ENCODE data around the gene ASXL1.
"Not testable (repeated sequence)": the region's sequence is repeated elsewhere in the genome, so short reads cannot be mapped to it uniquely, and the experiment has no call there.

Gene ASXL1

DNA sequence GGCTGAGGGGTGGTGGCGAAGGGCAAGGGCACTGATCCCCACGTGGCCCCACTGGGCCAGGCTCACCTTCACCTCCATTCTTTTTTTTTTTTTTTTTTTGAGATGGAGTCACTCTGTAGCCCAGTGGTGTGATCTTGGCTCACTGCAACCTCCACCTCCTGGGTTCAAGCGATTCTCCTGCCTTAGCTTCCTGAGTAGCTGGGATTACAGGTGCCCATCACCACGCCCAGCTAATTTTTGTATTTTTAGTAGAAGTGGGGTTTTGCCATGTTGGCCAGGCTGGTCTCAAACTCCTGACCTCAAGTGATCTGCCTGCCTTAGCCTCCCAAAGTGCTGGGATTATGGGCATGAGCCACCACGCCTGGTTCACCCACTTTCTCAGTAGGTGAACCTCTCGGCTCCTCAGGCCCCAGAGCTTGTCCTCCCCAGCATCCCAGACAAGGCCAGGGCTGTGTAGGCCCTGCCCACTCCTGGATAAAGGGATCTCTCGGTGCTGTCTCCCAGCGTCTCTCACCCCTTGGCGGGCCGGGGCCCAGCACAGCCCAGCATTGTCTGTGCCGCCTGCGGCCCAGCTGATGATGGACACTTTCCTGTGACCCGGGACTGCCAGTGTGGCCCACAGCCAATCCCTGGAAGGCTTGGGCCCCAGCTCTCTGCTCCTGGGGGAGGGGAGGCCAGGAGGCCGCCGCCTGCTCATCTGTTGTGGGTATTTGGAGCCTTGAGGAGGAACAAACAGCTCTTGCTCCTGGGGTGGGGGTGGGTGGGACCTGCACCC, 108.0 kb downstream of the ASXL1 start:
- DNase-seq (ENCODE audit: low read depth) = not testable (repeated sequence)

DNA sequence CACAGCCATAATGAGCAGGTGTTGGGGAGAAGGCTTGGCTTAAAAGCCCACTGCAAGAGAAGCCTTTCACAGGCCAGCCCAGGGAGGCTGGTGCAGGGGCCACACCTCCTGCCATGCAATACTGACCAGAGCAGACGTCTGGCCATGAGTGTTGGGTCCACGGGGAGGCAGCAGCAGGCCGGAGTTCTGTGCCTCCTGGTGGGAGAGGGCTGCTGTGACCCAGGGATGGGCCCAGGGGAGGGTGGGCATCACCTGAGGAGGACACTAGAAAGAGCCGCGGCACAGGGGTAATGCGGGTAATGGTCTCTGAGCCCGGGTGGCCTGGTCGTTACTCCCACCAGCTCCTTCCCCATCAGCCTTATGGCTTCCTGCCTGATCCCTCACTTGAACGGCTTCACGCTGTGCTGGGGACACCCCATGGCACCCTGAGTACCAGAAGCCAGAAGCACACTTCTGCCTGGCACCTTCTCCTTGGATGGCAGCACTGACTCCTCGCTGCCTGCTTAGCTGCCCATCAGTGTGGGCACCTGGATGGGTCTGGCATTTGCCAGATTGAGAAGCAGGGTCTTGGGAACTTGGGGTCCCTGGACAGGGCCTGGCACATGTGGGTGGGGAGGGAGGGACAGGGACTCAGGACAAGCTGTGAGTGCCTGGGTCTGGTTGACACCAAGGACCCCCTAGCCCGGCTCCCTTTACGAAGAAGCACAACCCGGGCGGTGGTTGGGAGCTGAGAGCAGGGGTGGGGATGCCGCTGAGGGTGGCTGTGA, 108.8 kb downstream of the ASXL1 start:
- no peak for DNase-seq (ENCODE audit: low read depth)

DNA sequence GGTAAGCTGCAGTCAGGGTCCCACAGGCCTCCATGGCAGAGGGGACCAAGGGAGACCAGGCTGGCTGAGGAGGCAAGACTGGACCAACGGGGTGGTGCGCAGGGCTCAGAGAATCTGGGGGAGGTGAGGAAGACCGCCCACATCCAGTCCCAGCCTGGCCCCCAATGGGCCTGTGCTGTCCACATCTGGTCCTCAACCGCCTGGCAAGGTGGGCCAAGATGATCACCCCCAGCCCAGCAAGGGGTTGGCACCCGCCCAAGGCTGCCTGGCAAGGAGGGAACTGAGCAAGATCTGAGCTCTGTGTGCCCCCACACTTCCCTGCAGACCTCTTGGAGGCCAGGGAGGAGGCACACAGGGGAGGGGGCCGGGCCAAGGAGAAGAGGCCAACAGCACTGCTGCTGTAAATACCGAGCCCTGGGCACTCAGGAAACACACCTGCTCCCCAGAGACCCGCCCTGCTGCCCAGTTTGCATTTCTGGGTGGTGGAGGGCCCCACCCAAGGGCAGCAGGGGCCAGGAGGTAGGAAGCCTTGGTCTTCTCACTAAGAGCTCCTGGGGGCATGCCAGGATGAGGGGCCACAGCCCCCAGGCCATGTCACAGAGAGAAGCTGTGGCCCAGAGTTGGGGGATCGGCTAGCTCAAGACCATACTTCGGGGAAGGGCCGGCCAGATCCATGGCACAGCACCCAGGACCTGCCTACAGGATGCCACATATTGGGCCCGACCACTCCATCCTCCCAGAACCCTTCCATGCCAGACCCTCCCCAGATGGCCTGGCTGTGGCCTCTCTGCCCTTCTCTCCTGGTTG, 109.6 kb downstream of the ASXL1 start:
- DNase-seq (ENCODE audit: low read depth) = no peak

DNA sequence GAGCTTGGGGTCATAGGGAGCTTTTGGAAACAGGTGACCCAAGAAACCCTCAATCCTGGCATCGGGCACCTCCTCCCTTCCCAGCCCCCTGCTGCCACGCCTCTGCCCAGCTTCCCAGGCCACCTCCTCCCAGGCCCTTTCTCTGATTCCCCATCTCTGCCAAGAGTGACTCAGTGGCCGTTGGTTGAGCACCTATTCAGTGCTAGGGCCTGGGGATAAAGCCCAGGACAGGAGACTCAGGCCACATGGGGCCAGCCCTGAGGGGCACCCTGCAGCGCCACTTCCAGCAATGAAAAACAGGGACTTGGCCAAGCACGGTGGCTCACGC, 110.1 kb downstream of the ASXL1 start:
- DNase-seq (ENCODE audit: low read depth) = no peak

DNA sequence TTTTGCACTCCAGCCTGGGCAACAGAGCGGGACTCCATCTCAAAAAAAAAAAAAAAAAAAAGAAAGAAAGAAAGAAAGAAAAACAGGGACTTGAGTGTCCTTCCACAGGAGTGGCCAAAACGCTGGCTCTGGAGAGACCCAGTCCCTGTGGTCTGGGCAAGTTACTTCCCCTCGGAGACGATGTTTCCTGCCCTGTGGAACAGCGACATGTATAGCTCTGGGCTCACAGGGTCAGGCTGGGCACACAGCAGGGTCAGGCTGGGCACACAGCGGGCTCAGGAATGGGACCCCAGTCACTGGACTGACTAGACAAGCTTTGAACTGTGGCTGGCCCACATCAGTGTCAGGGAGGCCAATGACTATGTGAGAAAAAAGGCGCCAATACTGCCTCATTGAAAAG, 110.7 kb downstream of the ASXL1 start:
- no peak for DNase-seq (ENCODE audit: low read depth)

DNA sequence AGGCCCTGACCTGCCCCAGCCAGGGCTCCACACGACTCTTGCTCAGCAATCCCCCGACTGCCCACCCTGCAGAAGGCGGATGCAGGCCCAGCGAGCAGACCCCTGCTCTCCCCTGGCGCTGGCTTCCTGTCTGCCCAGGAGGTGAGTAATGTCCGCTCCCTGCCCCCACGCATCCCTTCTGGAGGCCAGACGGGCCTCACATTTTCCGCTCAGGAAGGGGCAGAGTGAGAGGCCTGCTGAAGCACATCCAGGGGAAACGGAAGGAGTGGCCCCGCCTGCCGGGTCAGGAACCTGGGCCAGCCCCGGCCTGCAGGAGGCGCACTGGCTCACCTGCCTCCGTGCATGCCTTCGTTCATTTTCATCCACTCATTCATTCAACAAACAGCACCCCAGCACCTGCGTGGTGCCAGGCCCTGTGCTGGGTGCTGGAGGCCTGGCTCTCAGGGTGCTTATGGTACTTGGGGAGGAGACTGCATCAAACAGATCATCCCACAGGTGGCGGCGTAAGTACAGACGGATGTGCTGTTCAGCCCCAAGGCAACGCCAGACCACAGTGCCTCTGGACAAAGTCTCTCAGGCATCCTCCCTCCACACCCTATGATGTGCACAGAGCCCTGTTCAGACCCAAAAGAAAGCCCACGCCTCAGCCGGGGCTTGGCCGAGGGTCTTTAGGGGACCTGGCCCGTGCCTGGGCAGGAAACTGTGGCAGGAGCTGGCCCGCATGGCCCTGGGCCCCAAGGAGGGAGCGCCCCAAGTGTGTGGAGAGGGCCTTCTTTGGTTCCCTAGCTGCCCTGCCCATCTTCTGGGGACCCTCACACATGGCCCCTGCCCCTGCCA, 112.1 kb downstream of the ASXL1 start:
- DNase-seq (ENCODE audit: low read depth) = no peak

DNA sequence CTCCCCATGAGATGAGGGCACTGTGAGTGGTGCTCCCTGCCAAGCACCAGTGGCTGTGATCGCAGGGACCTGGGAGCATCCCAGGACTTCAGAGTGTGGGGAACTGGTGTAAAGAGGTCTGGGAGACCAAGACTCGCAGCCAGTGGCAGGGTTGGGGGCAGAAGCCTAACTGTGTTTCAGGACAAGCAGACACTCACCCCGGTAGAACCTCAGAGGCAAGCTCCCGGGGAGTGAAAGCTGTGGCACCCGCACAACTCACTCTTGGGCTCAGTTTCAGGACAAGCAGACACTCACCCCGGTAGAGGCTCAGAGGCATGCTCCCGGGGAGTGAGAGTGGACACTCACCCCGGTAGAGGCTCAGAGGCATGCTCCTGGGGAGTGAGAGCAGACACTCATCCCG, 112.8 kb downstream of the ASXL1 start:
- no peak for DNase-seq (ENCODE audit: low read depth)

DNA sequence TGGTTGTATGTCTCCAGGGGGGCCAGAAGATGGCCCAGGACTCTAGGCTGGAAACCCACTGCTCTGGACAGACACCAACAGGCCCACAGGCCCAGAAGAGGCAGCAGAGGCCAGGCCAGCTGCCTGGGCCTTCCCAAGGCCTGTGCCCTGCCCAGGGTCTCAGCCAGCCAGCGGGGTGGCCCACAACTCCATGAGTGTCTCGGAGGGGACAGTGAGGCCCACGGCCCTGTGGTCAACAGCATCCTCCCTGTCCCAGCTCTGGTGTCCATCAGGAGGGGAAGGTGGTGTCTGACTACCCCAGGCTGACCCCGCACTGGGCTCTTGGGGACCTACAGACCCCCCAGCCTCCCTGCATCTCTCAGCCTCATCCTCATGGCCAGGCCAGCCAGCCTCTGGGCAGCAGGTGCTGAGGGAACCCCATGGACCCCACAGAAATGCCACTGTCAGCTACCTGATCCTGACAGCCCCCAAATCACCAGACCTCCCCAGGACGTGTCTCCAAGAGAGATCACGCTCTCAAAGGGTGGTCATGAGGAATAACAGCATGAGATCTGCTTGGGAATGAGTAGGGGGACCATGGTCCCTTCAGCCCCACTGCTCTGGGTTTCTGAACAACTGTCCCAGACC, 114.6 kb downstream of the ASXL1 start:
- no peak for DNase-seq (ENCODE audit: low read depth)

DNA sequence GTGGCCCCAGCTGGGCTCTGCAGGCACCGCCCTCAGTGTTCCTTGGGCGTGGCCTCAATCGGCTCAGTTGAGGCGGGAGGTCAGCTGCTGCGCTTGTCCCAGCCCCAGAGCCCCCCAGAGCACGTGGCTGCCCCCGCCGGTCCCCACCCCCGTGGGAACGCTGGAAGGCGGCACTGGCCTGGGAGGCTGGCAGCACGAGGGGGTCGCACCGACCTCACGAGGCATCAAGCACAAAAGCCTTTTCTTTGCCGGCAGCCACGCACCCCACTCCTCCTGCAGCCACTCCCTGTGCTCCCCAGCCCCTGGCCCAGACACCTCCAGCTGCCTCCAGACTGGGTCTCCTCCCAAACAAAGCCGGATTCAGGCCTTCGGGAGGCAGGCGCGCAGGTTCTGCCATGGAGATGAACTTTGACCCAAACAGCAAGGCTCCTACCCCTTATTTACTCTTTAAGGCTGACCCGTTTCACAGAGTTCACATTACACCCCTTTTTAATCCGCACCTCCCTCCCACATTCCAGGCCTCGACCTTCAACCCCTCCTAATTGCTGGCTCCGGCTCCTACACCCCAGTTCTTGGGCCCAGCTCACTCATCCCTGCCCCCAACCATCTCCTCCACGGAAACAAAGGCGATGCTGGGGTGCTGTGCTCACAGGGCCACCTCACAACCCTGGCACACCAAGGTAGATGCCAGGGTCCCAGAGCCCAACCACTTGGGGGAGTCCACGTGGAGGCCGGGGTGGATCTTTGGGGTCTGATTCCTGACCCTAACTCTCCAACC, 115.3 kb downstream of the ASXL1 start:
- no peak for DNase-seq (ENCODE audit: low read depth)

DNA sequence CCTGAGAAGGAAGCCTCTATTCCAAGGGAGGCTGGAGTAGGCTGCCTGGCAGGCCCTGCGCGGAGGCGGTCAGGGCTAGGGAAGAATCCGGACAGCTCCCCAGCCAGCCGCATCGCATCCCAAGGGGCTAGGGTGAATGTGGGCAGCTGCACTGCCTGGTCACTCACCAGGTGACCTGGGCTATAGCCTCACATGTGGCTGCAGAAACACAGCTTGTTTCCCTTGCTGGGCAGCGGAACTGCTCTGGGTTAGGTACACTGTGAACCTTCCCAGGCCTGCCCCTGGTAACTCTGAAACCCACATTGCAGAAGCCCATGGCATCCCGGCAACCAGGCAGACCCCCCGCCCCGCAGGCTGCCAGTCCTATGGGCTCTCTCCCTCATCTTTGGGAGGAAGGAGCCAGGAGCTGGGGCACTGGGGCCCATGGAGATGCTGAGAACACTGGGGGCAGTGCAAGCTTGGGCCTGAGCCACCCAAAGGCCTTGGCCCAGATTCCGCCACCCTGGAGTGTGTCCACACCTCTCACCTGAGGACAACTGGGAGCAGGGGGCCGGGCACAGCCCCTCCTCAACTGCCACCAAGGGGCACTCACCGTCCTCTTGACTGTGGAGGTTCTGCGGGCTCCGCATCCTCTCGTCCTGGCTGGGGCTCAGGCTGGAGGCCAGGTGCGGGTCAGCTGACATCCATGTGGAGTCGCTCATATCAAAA, 116.0 kb downstream of the ASXL1 start:
- no peak for DNase-seq (ENCODE audit: low read depth)

DNA sequence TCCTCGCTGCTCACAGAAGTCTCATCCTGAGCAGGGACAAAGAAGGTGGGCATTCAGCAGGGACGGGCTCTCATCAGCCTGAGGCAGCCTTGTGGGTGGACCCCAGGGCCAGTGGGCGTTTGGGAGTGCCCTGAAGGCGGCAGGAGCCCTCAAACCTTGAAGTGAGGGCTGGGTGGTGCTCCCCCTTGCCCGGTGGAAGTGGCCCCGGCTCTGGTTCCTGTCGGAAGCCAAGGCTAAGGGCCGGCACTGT, 116.5 kb downstream of the ASXL1 start:
- DNase-seq (ENCODE audit: low read depth) = no peak

DNA sequence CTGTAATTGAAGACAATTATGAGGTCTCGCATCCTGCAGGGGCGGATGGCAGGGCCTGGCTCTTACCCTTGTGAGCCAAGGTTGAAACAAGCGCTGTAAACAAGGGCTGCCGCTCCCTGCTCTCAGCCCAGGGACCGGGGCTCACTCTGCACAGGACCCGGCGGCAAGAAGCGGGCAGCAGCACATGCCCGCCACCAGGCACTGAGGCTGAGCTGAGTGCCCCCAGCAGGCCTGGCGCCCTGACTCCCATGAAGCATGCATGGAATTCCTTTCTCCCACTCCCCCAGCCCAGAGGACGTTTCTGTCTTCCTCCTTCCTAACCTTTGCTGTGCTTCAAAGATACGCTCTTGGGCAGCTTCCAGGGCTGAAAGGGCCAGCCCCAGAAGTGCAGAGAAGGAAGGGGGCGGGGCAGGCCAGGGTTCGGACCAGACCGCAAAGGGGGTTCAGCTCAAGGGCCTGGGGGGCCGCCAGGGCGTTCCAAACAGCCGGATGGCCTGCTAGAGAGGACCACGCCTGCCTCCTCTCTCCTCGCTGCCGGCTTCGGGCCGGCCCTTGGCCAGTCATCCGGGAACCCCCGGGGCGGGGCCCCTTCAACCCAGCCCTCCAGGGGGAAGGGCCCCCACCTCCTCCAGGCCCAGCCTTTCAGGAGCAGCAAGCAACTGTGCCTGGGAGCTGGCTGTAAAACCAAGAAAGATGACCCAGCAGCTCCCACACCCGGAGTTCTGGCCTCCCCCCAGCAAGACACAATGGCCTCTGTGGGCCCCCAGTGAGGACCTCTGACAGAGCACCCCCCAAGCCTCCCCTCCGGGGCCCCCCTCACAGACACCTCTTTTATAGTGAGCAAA, 117.1 kb downstream of the ASXL1 start:
- no peak for DNase-seq (ENCODE audit: low read depth)

DNA sequence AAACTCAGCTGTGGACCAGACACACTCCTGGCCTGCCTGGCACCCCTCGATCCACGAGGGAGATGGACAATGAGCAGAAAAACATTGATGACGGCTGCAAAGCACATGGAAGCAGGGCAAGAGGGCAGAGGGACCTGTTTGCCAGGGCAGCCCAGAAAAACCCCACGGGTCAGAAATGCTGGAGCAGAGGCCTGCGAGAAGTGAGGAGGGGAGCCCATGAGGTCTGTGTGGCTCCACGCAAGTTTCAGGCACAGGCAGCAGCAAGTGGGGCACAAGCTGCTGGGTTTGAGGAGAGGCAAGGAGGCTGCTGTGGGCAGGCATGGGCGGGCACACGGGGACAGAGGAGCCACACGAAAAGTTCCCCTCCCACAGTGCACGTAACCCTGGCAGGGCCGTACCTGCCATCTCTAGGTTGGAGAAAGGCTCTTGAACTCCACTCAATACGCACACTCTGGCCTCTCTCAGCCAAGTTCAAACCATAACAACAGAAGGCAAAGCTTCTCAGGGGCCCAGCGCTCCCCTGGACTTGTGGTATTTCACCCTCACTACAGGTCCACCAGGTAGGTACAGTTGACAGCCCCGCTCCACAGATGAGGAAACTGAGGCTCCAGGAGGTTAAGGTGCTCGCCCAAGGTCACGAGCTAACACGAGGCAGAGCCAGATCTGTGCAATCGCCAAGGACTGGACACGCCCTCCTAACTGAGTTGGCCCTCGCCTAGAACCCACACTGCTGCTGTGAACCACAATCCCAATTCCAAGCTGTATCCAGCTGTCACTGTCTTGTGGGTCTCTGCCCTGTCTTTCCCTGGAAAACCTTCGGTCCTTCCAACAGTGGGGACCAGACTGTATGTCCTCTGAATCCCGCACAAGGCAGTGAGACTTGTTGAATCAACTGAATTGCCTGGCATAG, 118.8 kb downstream of the ASXL1 start:
- DNase-seq (ENCODE audit: low read depth) = no peak

DNA sequence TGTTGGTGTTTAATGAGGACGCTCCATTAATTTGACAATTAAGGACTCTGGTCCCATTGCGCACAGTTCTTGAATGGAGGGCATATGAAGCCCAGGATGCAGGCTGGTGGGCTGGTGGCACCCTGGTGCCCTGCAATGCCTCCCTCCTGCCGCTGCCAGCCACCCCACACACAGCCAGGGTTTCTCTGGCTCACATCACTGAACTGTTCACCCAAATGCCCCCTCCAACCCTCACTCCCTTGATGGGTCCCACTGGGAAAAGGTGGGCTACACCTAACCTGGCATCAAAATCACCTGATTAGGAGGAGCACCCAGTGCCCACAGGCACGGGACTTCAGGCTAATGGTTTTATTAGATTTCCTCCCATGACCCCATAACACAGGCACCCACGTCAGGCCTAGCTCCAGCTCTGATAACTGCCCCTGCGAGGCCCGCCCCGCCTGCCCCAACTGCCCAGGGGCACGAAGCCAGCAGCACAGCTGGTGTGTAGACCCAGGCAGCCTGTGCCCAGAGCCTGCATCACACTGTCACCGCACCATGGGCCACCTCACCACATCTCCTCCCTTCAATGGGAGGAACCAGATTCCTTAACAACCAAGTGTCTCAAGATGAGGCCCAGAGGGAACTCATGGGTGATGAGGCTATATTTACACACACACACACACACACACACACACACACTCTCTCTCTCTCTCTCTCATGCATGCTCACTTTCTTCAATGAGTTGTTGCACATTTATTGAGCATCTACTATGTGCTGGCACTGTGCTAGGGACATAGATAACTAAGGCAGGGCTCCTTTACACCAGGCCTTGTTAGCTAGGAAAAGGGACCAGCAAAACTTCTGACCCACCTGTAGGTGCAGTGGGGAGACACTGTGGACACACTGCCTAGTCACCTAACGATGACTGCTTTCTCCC, 119.7 kb downstream of the ASXL1 start:
- DNase-seq (ENCODE audit: low read depth) = no peak

DNA sequence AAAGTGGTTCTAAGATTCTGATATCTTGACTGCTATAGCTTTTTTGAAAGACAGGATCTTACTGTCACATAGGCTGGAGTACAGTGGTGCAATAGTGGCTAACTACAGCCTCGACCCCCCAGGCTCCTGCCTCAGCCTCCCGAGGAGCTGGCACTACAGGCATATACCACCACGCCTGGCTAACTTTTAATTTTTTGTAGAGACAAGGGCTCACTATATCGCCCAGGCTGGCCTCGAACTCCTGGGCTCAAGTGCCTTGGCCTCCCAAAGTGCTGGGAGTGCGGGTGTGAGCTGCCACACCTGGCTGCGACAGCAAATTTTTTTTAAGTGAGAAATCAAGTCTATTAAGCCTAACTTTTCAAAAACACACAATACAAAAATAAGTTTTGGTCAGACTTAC, 120.4 kb downstream of the ASXL1 start:
- no peak for DNase-seq (ENCODE audit: low read depth)

DNA sequence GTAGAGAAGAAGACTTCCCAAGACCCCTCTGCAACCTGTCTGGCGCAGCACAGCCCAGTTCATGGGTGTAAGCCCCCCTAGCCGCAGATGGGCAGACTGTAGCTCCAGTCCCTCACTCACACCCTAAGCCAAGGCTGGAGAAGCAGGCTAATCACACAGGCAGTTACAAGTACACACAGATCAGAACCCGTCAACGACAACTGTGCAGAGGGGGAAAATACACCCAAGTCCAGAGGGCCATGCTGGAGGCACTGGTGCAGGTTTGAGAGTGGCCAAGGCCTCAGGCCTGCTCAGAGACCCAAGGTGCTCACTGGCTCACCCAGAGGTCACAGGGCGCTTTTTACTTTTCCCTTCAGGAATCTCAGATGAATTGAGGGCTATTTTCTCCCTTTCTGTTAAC, 120.9 kb downstream of the ASXL1 start:
- no peak for DNase-seq (ENCODE audit: low read depth)

DNA sequence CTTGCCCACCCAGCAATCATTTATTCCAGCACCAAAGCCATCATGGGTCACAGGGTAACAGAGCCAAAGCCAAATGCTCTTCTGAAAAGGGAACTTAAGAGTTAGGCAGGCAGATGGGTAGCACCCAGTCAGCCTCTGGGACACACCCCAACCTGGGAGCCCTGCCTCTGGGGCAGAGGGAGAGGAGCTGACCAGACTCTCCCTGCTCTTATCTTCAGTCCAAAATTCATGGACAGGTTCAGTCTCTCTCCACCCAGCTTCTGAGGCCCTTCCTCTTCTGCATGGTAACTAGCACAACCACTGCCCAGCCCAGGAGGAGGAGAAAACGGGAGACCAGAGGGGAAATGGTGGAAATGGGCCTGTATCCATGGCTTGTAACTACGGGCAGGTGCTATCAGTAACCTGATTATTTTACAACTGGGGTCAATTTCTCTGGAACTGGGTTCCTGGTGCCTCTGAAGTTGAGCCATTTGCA, 121.6 kb downstream of the ASXL1 start:
- DNase-seq (ENCODE audit: low read depth) = no peak

Measured in stimulated activated CD8-positive, alpha-beta memory T cell treated with anti-CD3 and anti-CD28 coated beads, Interleukin-12 subunit alpha, Interleukin-12 subunit beta, amount 100 ng/mL, for 4 hours (primary cell).